NCI-H2171 treated with DMSO at 0.1 percent for 48 hours (cell line): Measurements from ENCODE around the gene HOXD9.

Experiments used
- DNase-seq: peaks from one replicate; lab custom pipeline; 2025; lab: John Stamatoyannopoulos, UW

Gene HOXD9

DNA sequence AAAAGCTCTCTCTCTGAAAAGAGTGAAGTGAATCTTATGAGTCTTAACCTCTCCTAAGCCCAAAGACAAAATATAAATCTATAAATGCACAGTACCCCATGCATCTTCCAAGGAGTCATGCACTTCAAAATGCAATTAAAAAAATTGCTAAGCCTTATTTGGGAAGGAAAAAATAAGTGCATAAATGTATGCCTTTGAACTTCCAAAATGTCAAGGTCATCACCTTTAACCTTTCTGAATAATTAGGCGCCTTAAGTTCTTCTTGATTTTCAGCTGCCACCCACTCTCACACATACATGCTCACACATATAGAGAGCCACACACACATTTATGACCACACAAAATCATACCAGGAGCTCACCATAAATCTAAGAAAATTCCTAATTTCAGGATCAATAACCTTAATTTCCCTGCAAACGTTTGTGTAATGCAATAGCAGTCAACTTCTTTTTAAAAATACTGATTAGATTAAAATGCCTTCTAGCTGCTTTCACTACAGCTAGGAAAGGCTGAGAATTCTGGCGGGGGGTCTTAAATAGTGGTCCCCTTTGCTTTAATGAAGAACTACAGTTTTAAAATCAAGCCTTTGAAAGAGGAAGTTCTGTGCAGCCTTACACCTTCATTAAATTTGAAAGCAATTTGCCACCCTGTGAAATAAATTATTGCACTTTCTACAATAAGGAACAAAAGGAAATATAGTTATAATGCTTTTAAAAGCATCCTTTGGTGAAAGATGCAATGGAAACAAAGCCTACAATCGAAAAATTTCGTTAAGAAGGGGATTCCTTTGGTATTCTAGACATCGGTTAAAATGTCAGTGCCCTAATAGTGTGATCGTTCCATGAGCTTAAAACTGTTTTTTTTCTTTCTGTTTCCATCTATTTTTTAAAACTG lies 11.9 kb upstream of the HOXD9 start:
- DNase-seq = no peak

DNA sequence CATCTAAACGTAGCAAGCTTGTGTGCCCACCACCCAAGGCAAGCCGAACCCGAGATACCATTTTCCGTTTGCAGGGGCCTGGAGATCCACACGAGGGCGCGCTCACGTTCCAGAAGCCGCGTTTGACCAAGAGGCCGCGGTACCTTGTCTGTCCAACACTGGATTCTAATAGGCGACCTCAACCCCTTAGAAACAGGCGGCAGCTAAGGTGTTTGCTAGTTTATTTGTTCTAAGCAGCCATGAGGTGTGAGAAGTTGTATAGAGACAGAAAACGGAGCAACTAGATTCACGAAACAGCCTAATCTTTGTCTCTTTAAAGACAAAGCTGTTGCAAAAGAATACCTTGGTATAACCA lies 11.2 kb upstream of the HOXD9 start:
- DNase-seq = peak; percentile 67

DNA sequence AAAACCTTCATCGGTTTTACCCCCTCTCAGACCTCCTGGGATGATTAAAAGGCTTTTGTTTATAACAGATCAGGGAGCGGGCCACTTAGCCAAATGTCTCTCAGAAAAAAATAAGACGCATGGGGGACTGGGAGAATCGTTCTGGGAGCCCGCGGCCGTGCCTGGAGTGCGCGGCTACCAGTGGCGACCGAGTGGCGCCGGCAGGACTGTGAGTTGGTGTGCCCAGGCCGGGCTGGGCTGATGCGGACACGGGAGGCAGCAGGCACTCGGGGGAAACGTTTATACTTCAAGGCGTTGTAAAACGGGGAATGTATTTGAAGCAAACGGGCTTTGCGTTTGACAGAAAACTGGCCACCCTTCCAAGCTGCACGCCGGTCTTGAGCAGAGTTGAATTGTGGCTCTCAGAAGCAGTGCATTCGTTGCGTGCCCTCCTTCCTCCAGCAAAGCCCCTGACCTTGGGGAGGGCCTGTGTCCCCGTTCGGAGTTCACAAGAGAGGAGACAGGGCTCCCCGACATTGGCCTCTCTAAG lies 10.6 kb upstream of the HOXD9 start:
- no peak for DNase-seq

DNA sequence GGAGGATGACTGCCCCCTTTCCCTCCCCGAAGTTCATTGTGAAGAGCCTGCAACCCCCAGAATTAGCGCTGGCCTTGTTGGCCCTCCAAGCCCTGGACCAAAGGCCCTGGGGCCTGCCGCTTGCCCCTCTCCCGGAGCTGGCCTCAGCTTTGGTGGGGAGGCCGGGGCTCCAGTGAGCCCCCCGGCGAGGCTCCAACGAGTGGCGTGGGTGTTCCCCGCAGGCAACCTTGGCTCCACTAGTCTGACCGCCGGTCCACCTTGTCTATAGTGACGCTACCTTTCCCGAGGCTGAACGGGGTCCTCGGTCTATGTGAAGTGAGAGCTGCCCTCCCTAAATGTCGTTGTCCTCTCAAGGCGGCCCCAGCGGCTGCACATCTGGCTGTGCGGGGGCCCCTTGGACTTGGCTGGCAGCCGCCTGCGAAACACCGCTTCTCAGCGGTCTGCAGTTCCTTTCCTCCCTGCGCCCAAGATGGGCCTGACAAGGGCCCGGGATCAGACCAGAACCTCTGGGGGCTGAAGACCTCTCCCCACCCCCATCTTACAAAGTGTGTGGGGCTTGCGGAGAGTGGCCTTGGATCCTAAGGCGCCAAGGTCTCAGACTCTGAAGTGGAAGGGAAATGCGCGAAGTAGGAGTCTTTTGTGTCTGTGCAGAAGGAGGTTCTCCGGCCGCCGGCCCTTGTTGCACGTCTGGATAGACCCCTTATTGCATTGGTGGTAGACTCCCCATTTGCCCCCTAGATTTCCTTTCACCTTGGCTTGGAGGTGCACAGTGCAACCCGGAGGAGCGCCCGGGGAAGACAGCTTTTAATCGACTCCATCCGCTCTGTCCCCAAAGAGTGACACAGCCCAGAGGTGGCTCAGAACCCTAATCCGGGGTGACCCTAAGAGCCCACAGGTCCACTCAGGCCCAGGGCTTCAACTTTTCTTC lies 9.9 kb upstream of the HOXD9 start:
- no peak for DNase-seq

DNA sequence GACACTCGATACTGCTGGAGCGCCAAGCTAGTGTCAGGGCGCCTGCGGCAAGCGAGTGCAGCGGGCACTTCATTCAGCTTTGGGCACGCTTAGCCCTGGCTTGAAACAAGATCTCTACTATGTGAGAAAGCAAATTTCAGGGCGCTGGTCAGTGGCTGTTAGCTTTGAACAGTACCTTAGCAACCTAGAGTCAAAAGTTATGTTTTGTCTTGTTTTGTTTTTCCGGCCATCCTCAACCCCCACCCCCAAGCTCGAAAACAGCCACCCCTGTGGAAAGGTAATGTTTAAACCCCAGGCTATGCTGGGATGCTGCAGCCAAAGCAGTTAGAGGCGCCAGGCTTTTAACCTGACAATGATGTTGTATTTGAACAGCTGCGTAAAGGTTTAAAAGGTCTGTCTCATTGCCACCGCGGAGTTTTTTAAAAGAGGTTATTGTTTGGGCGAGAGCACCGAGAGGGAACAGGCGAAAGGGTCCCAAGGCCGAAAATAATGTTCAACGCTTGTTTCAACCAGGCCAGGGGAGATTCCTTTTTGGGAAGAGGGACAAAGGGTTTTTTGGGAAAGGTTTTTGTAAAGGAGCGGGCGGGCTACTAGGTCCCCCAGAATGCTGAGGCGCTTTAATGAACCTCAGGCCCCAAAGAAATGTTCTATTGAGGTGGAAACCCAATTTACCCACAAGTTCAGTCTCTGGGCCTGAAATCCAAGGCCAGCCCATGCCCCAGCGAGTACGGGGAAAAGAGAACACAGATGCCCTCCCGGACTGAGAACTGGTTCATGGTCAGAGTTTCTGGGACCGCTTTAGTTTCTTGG lies 8.2 kb upstream of the HOXD9 start:
- no peak for DNase-seq

DNA sequence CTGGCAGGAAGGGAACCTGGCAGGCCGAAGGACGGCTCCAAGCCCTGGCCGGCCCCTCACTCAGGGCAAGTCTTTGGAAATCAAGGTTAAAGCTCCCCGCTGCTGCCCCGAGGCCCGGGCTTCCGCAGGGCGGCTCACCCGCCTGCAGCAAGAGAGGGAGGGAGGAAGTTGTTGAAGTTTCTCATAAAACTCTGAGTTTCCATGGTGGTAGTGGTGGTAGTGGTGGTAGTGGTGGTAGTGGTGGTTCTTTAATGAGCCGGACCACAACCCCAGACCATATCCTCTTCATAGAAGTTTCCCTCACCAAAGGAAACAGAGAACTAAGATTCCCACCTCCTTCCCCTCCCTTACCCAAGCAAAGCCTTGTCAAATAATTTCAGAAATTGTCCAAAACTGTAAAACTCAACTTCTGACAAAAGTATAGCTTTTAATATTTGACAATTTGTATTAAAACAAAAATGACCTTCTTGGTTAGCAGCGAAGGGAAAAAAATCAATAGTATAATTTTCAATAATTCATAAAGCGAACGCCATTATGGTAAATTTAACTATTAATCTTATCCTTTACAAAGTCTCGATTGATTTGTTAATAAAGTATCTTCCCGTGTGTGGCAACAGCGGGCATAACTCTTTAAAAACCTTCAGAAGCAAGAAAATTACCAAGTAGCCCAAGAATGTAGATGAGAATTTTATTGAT lies 7.4 kb upstream of the HOXD9 start:
- no peak for DNase-seq

DNA sequence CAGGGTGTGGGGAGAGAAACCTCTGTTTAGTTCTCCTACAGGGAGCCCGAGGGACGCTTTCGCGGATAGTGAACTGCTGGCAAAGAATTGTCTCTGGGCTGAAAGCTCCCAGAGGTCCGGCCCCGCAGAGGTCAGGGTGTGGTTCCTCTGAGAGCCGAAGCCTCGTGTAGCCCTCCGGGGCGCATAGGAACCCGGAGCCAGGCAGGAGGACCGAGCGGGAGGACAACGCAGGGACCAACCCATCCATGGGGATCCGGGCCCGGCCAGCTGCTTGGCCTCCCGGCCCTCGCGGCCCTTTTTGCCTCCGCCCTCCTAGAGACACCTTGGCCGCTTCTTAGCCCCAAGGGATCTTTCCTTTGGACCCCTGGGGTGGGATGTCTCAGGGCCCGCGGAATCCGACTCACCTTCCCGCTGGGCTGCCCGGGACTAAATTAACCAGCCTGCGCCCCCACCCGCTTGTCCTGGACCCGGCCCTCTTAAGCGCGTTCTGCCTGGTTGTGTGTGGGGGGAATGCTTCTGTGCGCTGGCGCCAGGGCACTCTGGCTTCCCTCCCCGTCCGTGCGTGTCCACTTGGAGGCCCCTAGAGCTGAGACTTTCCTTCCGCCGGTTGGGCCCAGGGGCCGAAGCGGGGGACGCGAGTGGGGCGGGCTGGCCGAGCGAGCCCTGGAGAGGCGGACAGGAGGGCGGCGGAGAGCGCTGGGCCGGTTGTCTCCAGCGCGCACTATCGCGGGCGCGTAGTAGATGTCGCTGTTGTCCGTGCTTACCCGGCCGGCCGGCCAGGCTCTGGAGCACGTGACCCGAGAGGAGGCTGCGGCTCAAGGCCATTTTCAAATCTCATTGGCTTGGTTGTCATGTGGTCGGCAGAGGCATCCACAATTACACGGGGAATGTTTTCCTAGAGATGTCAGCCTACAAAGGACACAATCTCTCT lies 6.4 kb upstream of the HOXD9 start, which contains the start of gene HOXD10:
HOXD10 (plus strand) TSS at position 896 of the 931 bp plus-strand sequence. CDS start 56 bp downstream, outside the sequence.
- no peak for DNase-seq

DNA sequence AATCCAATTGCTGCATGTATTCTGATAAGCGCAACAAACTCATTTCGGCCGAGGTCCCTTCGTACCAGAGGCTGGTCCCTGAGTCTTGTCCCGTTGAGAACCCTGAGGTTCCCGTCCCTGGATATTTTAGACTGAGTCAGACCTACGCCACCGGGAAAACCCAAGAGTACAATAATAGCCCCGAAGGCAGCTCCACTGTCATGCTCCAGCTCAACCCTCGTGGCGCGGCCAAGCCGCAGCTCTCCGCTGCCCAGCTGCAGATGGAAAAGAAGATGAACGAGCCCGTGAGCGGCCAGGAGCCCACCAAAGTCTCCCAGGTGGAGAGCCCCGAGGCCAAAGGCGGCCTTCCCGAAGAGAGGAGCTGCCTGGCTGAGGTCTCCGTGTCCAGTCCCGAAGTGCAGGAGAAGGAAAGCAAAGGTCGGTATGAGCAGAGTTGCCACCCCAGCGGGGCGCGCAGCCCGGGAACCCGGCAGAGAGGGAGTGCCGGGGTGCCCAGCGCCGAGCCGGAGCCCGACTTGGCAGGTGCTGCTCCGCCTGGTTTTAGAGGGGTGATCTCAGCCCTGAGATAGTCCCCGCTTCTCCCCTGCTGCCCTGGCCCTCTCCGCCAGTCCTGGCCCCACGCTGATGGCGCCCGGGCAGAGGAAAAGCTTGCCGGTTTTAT lies 5.2 kb upstream of the HOXD9 start:
- DNase-seq = no peak

DNA sequence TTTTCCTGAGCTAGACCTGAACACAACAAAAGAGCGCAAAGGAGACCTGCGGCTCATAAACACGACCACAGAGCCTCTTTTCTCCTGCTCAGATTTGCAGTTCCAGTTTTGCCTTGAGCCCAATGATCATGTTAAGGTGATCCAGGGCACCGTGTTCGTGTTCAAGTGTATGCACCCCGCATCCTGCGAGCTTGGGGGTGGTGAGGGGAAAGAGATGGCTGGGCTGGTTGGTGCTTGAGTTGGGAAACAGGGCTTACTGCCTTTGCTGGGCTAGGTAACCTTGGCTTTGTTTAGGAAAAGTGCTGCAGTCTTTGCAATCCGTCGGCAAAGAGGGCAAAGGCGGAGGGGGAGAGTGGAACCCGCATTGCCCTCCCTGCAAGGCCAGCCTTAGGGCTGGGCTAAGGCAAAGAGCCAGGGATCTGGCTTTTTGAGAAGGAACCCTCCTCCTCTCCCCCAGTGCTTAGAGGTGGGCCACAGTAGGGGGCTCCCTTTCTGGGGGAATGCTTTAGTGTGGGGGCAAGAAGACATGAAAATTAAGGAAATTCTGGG lies 4.6 kb upstream of the HOXD9 start:
- no peak for DNase-seq

DNA sequence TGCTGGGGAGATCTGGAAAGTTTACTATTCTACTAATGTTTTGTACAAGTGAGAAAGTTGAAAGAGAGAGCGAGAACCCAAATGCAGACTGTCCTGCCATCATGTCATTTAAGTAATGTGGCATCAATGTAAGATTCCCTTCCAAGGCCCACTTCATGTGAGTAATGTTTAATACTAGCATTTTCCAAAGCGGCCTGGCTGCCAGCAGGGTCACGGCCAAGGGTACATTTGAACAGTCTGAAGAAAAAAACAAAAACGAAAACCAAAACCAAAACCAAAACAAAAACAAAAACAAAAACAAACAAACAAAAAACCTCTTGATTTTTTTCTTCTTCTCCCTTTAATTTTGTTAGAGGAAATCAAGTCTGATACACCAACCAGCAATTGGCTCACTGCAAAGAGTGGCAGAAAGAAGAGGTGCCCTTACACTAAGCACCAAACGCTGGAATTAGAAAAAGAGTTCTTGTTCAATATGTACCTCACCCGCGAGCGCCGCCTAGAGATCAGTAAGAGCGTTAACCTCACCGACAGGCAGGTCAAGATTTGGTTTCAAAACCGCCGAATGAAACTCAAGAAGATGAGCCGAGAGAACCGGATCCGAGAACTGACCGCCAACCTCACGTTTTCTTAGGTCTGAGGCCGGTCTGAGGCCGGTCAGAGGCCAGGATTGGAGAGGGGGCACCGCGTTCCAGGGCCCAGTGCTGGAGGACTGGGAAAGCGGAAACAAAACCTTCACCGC lies 3.7 kb upstream of the HOXD9 start:
- no peak for DNase-seq

DNA sequence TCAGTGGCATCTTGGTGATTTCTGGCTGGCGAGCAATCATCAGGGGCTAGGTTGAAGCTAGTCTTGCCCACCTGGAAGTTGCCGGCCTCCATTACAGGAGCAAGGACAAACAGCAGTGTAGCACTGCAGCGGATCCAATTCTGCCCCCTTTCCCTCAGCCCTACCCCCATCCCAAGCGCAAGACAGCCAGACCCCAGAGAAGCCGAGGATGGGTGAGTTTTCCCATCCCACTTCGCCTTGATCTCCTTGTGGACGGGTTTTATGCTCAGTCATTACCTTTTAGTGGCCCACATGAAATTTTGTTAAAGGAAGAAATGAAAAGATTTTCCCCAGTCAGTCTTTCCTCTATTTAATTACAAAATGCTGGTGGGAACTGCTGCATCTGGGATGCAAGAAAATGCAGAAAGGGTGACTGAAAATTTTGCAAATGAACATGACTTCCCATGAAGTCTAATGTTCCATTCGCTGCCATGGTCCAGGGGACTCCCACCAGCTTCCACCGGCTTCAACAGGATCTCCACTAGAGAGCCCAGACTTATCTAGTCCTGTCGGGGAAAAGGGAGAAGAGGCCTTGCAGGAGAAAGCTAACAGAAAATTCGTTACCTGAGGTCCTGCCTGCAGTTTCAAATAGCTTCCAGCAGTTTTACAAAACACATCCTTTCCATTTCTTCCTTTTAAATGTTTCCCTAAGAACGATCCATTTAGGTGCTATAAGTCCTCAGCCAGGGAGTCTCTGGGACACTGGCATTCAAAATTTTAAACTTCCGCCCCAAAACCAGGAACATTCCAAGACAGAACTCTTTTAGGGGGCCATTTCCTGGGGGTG lies 1.9 kb upstream of the HOXD9 start:
- DNase-seq = no peak

DNA sequence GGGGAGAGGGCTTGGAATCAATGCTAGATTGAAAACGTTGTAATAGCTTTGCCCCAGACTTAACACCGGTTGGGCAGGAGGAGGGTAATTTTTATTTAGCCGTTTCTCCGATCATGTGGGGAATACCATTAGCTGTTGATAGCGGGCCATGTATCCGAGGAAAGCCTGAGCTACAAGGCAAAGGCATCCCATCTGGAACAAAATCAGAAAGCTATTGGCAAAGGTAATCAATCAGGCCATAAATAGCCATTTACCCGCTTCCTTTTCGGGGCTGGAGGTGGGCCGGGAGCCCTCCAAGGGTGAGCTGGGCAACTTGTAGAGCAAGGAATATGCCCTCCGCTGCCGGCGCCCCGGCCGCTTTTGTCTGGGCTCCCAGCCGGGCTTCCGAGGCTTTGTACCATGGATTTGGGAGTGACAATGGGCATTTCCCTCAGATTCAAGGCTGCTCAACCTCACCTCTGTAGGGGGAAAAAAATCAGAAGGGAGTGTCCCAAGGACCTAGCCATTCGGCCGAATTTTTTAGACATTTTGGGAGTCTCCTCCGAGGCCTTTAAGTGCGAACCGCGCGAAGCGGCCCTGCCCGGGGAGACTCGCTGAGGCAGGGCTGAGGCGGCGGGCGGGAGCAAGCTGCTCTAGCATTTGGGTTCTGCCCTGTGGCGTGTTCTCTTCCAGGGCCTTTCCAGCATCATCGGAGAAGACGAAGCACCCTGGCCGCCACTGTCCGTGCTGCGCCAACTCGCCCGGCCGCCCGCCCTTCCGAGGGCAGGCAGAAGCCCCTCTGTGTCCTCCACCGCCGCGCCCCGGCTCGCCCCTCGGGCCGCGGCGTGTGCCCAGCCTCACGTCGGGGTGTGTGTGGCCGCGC lies 1.1 kb upstream of the HOXD9 start:
- no peak for DNase-seq

DNA sequence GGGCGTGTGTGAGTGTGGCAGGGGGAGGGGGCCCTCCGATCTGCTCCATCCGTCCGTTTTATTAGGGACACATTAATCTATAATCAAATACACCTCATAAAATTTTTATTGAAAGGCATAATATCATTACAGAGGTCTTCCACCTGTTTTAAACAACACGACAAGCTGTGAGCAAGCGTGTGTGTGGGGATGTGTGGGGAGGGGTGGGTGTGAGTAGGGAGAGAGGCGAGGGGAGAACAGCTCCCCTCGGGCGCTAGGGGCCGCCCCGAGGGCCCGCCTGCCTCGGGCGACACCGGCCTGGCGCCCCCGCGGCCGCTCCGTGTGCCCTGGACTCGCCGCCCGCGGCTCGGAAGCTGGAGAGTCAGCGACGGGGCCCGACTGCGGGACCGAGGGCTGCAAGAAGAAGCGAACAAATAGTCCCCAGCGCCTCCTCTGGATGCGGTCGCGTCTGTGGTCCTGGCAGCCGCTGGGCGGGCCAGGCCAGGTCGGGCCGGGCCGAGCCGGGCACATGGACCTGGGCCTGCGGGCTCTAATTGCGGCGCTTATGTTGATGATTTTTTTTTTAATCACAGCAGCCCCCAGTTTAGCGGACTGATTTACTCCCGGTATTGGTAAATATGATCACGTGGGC lies 352 bp upstream of the HOXD9 start:
- DNase-seq = no peak

DNA sequence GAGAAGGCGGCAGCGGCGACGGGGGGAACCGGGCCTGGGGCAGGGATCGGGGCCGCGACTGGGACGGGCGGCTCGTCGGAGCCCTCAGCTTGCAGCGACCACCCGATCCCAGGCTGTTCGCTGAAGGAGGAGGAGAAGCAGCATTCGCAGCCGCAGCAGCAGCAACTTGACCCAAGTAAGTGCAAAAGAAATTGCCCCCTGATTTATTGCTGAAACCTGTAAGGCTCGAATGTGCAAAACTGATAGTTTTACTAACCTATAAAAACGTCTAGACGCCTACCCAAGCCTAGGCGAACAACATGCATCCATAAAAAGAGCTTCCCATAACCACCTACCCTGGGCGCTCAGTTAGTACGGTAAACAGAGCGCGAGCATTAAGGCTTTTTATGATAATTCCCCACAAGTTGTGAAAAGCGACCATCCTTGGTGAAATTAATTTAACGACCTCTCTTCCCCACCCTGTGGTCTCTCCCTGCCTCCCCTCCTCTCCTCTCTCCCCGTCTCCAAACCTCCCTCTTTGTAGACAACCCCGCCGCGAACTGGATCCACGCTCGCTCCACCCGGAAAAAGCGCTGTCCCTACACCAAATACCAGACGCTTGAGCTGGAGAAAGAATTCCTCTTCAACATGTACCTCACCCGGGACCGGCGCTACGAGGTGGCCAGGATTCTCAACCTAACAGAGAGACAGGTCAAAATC lies 1.0 kb downstream of the HOXD9 start:
- no peak for DNase-seq

DNA sequence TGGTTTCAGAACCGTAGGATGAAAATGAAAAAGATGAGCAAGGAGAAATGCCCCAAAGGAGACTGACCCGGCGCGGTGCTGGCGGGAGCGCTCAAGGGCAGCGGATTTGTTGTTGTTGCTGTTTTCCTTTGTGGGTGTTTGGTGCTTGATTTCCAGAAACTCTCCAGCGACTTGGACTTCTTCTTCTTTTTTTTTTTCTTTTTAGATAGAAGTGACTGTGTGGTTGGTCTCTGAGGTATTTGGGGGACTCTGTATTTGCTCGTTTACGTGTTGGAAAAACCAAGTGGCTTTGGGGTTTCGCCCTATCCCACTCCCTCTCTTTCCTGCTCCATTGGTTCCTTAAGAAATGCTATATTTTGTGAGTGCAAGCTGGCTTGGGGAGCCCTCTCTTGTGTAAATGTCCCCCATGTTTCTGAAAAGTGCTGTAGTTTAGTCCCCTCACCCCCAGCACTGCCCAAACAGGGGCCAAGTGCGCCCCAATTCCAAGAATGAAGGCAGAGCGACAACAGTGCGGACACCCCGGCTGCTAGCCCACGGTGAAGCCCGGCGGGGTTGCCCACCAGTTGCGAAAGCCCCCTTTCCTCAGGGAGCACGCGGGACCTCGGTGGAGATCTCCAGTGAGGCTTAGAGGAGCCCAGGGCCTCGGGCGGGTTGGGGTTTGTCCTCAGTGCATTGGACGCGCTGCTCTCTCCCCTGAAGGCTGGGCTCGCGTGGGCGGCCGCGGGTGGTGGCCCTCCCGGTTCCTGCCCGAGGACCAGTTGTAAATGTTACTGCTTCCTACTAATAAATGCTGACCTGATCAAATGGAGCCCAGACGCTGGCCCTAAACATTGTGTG lies 1.8 kb downstream of the HOXD9 start:
- DNase-seq = no peak
